H9 (cell line): ENCODE data around the gene CCSER1. TPM values are rescaled to one million over a fixed set of nuclear protein-coding genes. Genes with fewer than 3 reads are reported as not detected.
"Not testable (repeated sequence)": the region's sequence is repeated elsewhere in the genome, so short reads cannot be mapped to it uniquely, and the experiment has no call there.

Experiments used
- DNase-seq: peaks from one replicate; pipeline ENCODE4 v3.0.0-alpha.2; 2017
- H2AFZ ChIP-seq: one replicate; pipeline ENCODE4 v1.6.1; 2013; ENCODE audit warnings: mild to moderate bottlenecking, low read length, control low read depth, moderate library complexity
- H2AK5ac ChIP-seq: 2 replicates; pipeline ENCODE4 v1.6.1; 2013; ENCODE audit warnings: low read length, control low read depth, mixed read lengths; ENCODE audit not compliant: insufficient read length
- H2BK120ac ChIP-seq: one replicate; pipeline ENCODE4 v1.6.1; 2013; ENCODE audit warnings: low read depth, mild to moderate bottlenecking, low read length, control low read depth, inconsistent platforms; ENCODE audit not compliant: poor library complexity, severe bottlenecking
- H2BK12ac ChIP-seq: 2 replicates; pipeline ENCODE4 v1.6.1; 2013; ENCODE audit warnings: low read length, control low read depth, mixed read lengths, low read depth; ENCODE audit not compliant: insufficient read length
- H2BK15ac ChIP-seq: 2 replicates; pipeline ENCODE4 v1.6.1; 2013; ENCODE audit warnings: low read depth, low read length, control low read depth
- H2BK20ac ChIP-seq: one replicate; pipeline ENCODE4 v1.6.1; 2013; ENCODE audit warnings: low read depth, mild to moderate bottlenecking, low read length, control low read depth, inconsistent platforms; ENCODE audit not compliant: poor library complexity, severe bottlenecking
- H2BK5ac ChIP-seq: 2 replicates; pipeline ENCODE4 v1.6.1; 2013; ENCODE audit warnings: low read length, control low read depth, mixed read lengths; ENCODE audit not compliant: insufficient read length
- H3K14ac ChIP-seq: 2 replicates; pipeline ENCODE4 v1.6.1; 2013; ENCODE audit warnings: low read length, control low read depth; ENCODE audit not compliant: insufficient read depth
- H3K18ac ChIP-seq: 2 replicates; pipeline ENCODE4 v1.6.1; 2013; ENCODE audit warnings: low read depth, mild to moderate bottlenecking, mixed read lengths, low read length, control low read depth; ENCODE audit not compliant: insufficient read length
- H3K23ac ChIP-seq: 2 replicates; pipeline ENCODE4 v1.6.1; 2013; ENCODE audit warnings: low read length, control low read depth, mixed read lengths, low read depth; ENCODE audit not compliant: insufficient read length
- H3K23me2 ChIP-seq: 2 replicates; pipeline ENCODE4 v1.6.1; 2013; ENCODE audit warnings: low read depth, mild to moderate bottlenecking, mixed read lengths, low read length, control low read depth; ENCODE audit not compliant: insufficient read length, poor library complexity, severe bottlenecking
- H3K27ac ChIP-seq: 2 replicates; pipeline ENCODE4 v1.5.1; 2013; ENCODE audit warnings: low read length, control low read depth, mixed read lengths, low read depth; ENCODE audit not compliant: insufficient read length
- H3K27me3 ChIP-seq: 2 replicates; pipeline ENCODE4 v1.6.1; 2013; ENCODE audit warnings: low read length, control low read depth, inconsistent platforms; ENCODE audit not compliant: insufficient read depth
- H3K4ac ChIP-seq: 2 replicates; pipeline ENCODE4 v1.6.1; 2013; ENCODE audit warnings: low read depth, mild to moderate bottlenecking, control low read depth, inconsistent platforms, low read length, moderate library complexity
- H3K4me1 ChIP-seq: 2 replicates; pipeline ENCODE4 v1.6.1; 2013; ENCODE audit warnings: low read length, control low read depth, inconsistent platforms; ENCODE audit not compliant: insufficient read depth
- H3K4me2 ChIP-seq: 2 replicates; pipeline ENCODE4 v1.6.1; 2013; ENCODE audit warnings: low read length, control low read depth, mixed read lengths; ENCODE audit not compliant: insufficient read length, insufficient read depth
- H3K56ac ChIP-seq: 2 replicates; pipeline ENCODE4 v1.6.1; 2013; ENCODE audit warnings: low read depth, mild to moderate bottlenecking, mixed read lengths, low read length, control low read depth; ENCODE audit not compliant: insufficient read length
- H3K79me1 ChIP-seq: 2 replicates; pipeline ENCODE4 v1.6.1; 2013; ENCODE audit warnings: low read depth, mild to moderate bottlenecking, moderate library complexity, low read length, control low read depth, inconsistent platforms; ENCODE audit not compliant: insufficient read depth, poor library complexity, severe bottlenecking
- H3K79me2 ChIP-seq: 2 replicates; pipeline ENCODE4 v1.6.1; 2013; ENCODE audit warnings: low read length, control low read depth, inconsistent platforms; ENCODE audit not compliant: insufficient read depth
- H3K9ac ChIP-seq: 2 replicates; pipeline ENCODE4 v1.6.1; 2013; ENCODE audit warnings: low read length, control low read depth, mixed read lengths; ENCODE audit not compliant: insufficient read length; ENCODE audit errors: extremely low read depth
- H3K9me3 ChIP-seq: one replicate; pipeline ENCODE4 v1.6.1; 2013; ENCODE audit warnings: low read depth, low read length, inconsistent platforms; ENCODE audit not compliant: control insufficient read depth
- H3T11ph ChIP-seq: one replicate; pipeline ENCODE4 v1.6.1; 2013; ENCODE audit warnings: mild to moderate bottlenecking, low read length, control low read depth, inconsistent platforms
- H4K20me1 ChIP-seq: one replicate; pipeline ENCODE4 v1.6.1; 2013; ENCODE audit not compliant: control insufficient read depth, insufficient read length, insufficient read depth
- H4K5ac ChIP-seq: 2 replicates; pipeline ENCODE4 v1.6.1; 2013; ENCODE audit warnings: low read depth, mild to moderate bottlenecking, mixed read lengths, low read length, control low read depth; ENCODE audit not compliant: insufficient read length
- H4K8ac ChIP-seq: replicated peaks from 2 replicates; pipeline ENCODE4 v1.6.1; 2013; ENCODE audit warnings: low read length, control low read depth, mixed read lengths, low read depth; ENCODE audit not compliant: insufficient read length
- H4K91ac ChIP-seq: 2 replicates; pipeline ENCODE4 v1.6.1; 2013; ENCODE audit warnings: low read depth, mild to moderate bottlenecking, moderate library complexity, mixed read lengths, low read length, control low read depth; ENCODE audit not compliant: insufficient read length
- H3K27ac Mint-ChIP-seq, 3 experiments: 2 replicates in 2 of 3; 3 replicates in 1 of 3; pipeline ENCODE4 v1.8.0; 2020 to 2021; ENCODE audit warnings: mixed read lengths in 3 of 3, mild to moderate bottlenecking in 1 of 3, moderate library complexity in 1 of 3
- H3K27me3 Mint-ChIP-seq: 2 replicates; pipeline ENCODE4 v1.8.0; 2021; ENCODE audit warnings: low read depth, mild to moderate bottlenecking, moderate library complexity, mixed read lengths
- H3K36me3 Mint-ChIP-seq, 3 experiments: 2 replicates in 2 of 3; 3 replicates in 1 of 3; pipeline ENCODE4 v1.8.0; 2020 to 2021; ENCODE audit warnings: low read depth in 3 of 3, mixed read lengths in 3 of 3; ENCODE audit not compliant: insufficient read depth in 1 of 3
- H3K4me1 Mint-ChIP-seq, 2 experiments: 2 replicates each; pipeline ENCODE4 v1.8.0; 2020; ENCODE audit warnings: mixed read lengths in 2 of 2
- H3K4me3 Mint-ChIP-seq, 2 experiments: 2 replicates in 1 of 2; 3 replicates in 1 of 2; pipeline ENCODE4 v1.8.0; 2020 to 2021; ENCODE audit warnings: mild to moderate bottlenecking in 2 of 2, mixed read lengths in 2 of 2, moderate library complexity in 1 of 2
- H3K9me3 Mint-ChIP-seq, 2 experiments: 2 replicates in 1 of 2; 3 replicates in 1 of 2; pipeline ENCODE4 v1.8.0; 2020; ENCODE audit warnings: mild to moderate bottlenecking in 2 of 2, mixed read lengths in 2 of 2, moderate library complexity in 1 of 2
- WGBS: extraction: QIAGEN DNeasy Blood & Tissue Kit; methylation state at CpG from one replicate; pipeline ENCODE4 v1.1.7; 2013; ENCODE audit warnings: missing lambda C conversion rate, low lambda C conversion rate, mixed read lengths; ENCODE audit not compliant: insufficient read length; ENCODE audit errors: extremely low coverage; 5-methylcytosine and 5-hydroxymethylcytosine counted together
- total RNA-seq: library from RNA; stranded (reverse); gene quantifications from 2 replicates; pipeline ENCODE4 v1.2.1, GENCODE V29; 2021
- TF ChIP-seq, protein P1 (sequence below): fragments of 200-600 bp; sonication (generic); conservative IDR thresholded peaks from 3 replicates; pipeline ENCODE4 v1.8.0; 2021; ENCODE audit warnings: antibody characterized with exemption, mild to moderate bottlenecking

CCSER1 gene
- total RNA-seq, 1 experiment from 2014 or later: 0.37 TPM

DNA sequence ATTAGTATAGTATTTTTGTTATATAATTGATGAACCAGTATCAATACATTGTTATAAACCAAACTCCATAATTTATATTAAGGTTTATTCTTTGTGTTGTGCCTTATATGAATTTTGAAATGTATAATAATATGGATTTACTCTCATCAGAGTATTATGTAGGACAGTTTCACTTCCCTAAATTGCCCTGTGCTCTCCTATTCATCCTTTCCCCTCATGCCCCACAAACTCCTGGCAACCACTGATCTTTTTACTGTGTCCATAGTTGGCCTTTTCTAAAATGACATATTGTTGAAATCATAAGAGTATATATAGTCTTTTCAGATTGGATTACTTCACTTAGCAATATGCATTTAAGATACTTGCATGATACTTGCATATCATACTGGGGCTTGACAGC is 1218.4 kb downstream of the CCSER1 start:
- Histone ChIP-seq H3K56ac (no peak overlapping the region), H2AK5ac (no peak overlapping the region), H2BK120ac (no peak overlapping the region), H3K14ac (no peak overlapping the region), H3K79me2 (no peaks in the 10 kb centered on the region), H2BK15ac (no peak overlapping the region), H3K9ac (no peak overlapping the region), H2BK20ac (no peak overlapping the region), H3K23me2 (no peaks in the 10 kb centered on the region), H4K5ac (no peak overlapping the region), H3K79me1 (no peaks in the 10 kb centered on the region), H3K4me2 (no peak overlapping the region), H3K9me3 (no peaks in the 10 kb centered on the region), H3K18ac (no peak overlapping the region), H4K91ac (no peak overlapping the region), H3K27ac (no peak overlapping the region), H3T11ph (no peak overlapping the region), H3K23ac (no peak overlapping the region), H4K20me1 (no peaks in the 10 kb centered on the region), H3K4me1 (no peaks in the 10 kb centered on the region), H2BK5ac (no peak overlapping the region), H4K8ac (no peak overlapping the region), H2BK12ac (no peak overlapping the region), H3K4ac (no peak overlapping the region), H2AFZ (no peak overlapping the region), H3K27me3 (no peaks in the 10 kb centered on the region)
- Mint-ChIP-seq H3K27me3 (no peaks in the 10 kb centered on the region), H3K36me3 (no peaks in the 10 kb centered on the region; a peak in 1 of 7 replicates), H3K4me1 (peaks cover 0 to 3% of the 10 kb centered on the region in 2 experiments; a peak in 2 of 4 replicates), H3K4me3 (no peak overlapping the region), H3K27ac (no peak overlapping the region), H3K9me3 (no peaks in the 10 kb centered on the region)
- TF ChIP-seq, protein P1, sequence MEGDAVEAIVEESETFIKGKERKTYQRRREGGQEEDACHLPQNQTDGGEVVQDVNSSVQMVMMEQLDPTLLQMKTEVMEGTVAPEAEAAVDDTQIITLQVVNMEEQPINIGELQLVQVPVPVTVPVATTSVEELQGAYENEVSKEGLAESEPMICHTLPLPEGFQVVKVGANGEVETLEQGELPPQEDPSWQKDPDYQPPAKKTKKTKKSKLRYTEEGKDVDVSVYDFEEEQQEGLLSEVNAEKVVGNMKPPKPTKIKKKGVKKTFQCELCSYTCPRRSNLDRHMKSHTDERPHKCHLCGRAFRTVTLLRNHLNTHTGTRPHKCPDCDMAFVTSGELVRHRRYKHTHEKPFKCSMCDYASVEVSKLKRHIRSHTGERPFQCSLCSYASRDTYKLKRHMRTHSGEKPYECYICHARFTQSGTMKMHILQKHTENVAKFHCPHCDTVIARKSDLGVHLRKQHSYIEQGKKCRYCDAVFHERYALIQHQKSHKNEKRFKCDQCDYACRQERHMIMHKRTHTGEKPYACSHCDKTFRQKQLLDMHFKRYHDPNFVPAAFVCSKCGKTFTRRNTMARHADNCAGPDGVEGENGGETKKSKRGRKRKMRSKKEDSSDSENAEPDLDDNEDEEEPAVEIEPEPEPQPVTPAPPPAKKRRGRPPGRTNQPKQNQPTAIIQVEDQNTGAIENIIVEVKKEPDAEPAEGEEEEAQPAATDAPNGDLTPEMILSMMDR: no peak
- no peak for DNase-seq

DNA sequence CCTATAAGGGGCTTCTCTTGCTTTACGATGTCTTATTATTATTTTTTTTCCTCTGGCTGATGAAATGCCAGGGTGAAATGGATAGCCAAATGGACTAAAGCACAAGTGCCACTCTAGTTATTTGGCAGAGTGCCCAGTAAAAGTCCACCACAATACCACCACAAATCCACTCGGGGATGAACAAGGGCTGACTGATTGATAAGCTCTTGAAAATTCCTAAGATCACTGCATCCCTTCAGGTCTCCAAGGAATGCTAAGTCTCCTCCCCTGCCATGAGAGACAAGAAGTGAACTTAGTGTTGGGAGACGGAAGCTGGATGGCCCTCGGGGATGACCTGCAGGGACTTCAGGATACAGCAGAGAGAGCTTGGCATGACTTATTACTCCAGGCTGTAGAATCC is 1229.3 kb downstream of the CCSER1 start:
- not testable (repeated sequence) for H2BK15ac ChIP-seq, H2BK20ac ChIP-seq

More for the DNA sequence above, 1229.3 kb downstream of the CCSER1 start:
- not testable (repeated sequence) for H3K14ac ChIP-seq, H3K79me1 ChIP-seq, H2AFZ ChIP-seq, H2BK12ac ChIP-seq, H2BK5ac ChIP-seq, H3K4ac ChIP-seq, H4K5ac ChIP-seq, DNase-seq, H3K9me3 ChIP-seq, H3K79me2 ChIP-seq, H3K4me1 ChIP-seq, H3K56ac ChIP-seq, H3K23ac ChIP-seq, H3K4me1 Mint-ChIP-seq, H2AK5ac ChIP-seq, H2BK120ac ChIP-seq, H3K23me2 ChIP-seq, H4K91ac ChIP-seq, H4K8ac ChIP-seq, H3K18ac ChIP-seq, H3K27me3 ChIP-seq, H4K20me1 ChIP-seq, H3K27ac ChIP-seq, H3K4me2 ChIP-seq, H3K27me3 Mint-ChIP-seq, H3K4me3 Mint-ChIP-seq, H3K27ac Mint-ChIP-seq, H3K9ac ChIP-seq, H3T11ph ChIP-seq
- no CpG with 5 or more reads among the region's 4 CpGs for WGBS
- Mint-ChIP-seq H3K9me3 (peaks cover 17 to 19% of the 10 kb centered on the region in 2 experiments), H3K36me3 (peaks cover 0 to 16% (median 8%) of the 10 kb centered on the region in 3 experiments; a peak in 5 of 7 replicates)
